ENCODE measurements around the gene RAB26. TPM values are rescaled to one million over a fixed set of nuclear protein-coding genes. Genes with fewer than 3 reads are reported as not detected.

The RAB26 gene
- total and polyA plus RNA-seq, 2 experiments from 2014 or later: 6.5 to 12.1 TPM

DNA sequence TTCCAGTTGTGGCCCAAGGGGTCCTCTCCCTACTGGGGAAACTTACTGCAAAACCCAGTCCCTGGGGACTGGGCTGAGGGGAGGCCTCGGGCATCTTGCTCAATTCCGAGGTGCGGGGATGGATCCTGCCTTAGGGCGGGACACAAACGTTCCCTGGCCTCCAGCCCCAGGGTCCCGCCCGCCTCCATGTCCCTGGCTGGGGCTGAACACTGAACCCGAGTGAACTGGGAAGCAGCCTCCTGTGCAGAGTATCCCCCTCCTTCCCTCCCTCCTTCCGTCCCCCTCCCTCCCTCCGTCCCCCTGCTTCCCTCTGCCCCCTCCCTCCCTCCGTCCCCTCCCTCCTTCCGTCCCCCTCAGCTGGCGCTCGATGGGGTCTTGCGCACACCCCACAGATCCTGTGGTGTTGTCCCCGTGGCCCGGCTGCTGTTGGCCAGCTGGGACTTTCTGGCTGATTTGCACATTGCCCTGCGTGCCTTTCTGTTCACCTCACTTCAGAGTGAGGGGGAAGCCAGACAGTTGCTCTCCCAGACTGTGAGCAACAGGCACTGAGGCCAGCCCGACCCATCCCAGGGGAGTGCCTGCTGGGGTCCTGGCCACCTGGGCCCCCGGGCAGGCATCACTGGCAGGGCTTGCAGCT is 12.6 kb downstream of the RAB26 start:
- Histone ChIP-seq H3K4me1 (ENCODE audit: low read depth) (peaks cover 13% of the 10 kb centered on the region), H3K4me3 (no peak overlapping the region), H3K36me3 (no peaks in the 10 kb centered on the region), H3K9me3 (ENCODE audit: low read depth) (no peaks in the 10 kb centered on the region), H3K27ac (no peak overlapping the region), H3K27me3 (no peaks in the 10 kb centered on the region)
- TF ChIP-seq, protein P1, sequence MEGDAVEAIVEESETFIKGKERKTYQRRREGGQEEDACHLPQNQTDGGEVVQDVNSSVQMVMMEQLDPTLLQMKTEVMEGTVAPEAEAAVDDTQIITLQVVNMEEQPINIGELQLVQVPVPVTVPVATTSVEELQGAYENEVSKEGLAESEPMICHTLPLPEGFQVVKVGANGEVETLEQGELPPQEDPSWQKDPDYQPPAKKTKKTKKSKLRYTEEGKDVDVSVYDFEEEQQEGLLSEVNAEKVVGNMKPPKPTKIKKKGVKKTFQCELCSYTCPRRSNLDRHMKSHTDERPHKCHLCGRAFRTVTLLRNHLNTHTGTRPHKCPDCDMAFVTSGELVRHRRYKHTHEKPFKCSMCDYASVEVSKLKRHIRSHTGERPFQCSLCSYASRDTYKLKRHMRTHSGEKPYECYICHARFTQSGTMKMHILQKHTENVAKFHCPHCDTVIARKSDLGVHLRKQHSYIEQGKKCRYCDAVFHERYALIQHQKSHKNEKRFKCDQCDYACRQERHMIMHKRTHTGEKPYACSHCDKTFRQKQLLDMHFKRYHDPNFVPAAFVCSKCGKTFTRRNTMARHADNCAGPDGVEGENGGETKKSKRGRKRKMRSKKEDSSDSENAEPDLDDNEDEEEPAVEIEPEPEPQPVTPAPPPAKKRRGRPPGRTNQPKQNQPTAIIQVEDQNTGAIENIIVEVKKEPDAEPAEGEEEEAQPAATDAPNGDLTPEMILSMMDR (IDR thresholded peaks at IDR 0.05; ENCODE audit: low read depth, low read length): no peak
- DNase-seq (ENCODE audit: low read depth in 1 of 2, low spot score in 1 of 2): peak in 1 of 2 donors; percentile 54

DNA sequence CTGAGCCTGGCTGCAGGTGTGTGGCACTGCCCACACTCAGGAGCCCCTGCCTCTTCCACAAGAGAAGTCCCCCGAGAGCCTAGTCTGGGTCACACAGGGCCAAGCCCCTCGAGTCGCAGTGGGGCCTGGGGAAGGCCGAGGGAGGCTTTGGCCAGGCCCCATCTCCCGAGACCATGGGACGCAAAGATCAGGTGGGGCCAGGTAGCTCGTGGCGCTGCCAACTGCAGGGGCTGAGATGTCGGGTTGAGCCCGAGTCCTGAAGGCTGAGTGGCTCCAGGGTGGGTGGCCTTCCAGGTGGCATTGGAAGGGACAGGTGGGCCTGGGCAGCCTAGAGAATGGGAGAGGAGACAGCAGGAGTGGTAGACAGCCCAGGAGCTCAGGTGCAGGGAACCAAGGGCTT is 13.5 kb downstream of the RAB26 start:
- no peaks in the 10 kb centered on the region for H3K27me3 ChIP-seq
- peaks cover 5% of the 10 kb centered on the region for H3K4me1 ChIP-seq (ENCODE audit: low read depth)
- no peaks in the 10 kb centered on the region for H3K9me3 ChIP-seq (ENCODE audit: low read depth)
- DNase-seq (ENCODE audit: low read depth in 1 of 2, low spot score in 1 of 2): no peak
- no peaks in the 10 kb centered on the region for H3K36me3 ChIP-seq
- no peak overlapping the region for H3K27ac ChIP-seq
- TF ChIP-seq, protein P1 (IDR thresholded peaks at IDR 0.05; ENCODE audit: low read depth, low read length): no peak
- H3K4me3 ChIP-seq: no peak overlapping the region

DNA sequence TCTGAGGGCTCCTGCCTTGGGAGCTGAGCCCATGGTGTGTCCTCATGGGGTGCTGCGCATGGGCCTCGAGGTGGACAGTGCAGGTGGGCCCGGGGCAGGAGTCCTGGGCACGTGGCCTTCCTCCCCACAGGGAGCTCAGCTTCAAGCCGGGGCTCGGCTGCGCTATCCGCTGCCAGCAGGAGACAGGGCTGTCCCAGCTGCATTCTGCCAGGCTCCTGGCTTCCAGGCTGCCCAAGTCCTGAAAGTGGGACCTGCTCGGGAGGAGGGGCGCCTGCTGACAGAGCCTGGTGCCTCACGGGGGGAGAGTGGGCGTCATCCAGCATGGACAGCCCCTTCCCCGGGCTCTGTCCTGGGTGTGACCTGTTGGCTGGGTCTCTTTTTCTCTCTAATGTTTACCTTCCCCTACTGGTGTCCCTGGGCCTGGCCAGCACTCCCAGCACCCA is 14.3 kb downstream of the RAB26 start:
- DNase-seq (ENCODE audit: low read depth in 1 of 2, low spot score in 1 of 2): no peak
- Histone ChIP-seq H3K27me3 (no peaks in the 10 kb centered on the region), H3K4me3 (no peak overlapping the region), H3K9me3 (ENCODE audit: low read depth) (no peaks in the 10 kb centered on the region), H3K27ac (no peak overlapping the region), H3K4me1 (ENCODE audit: low read depth) (no peaks in the 10 kb centered on the region), H3K36me3 (no peaks in the 10 kb centered on the region)
- TF ChIP-seq, protein P1 (IDR thresholded peaks at IDR 0.05; ENCODE audit: low read depth, low read length): no peak

DNA sequence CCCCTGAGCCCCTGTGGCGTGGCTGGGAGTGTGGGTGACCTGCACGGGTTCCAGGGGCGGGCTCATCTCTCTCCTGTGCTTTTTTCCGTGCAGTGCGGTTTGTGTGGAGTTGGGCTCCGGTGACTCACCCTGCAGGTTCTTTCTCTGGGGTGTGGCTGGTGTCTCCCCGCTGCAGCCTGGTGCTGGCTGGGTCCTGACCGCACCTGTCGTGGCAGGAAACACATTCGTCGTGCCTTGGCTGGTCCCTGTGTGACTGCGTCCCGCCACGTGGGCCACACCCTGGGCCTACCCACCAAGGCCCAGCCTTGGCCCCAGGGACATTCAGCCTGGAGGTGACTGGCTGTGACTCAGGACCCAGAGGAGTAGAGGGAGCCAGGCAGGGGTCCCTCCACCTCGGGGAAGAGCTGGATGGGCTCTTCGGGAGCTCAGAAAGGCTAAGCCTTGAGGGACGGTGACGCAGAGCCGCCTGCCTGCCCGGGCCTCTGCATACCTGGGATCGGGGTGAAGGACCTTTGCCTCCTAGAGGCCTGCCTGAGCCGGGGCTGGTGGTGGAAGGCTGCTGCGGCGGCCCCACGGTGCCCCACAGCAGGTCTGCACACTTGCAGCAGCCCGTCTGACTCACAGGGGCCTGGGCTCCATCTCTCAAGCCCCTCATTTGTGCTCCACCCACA is 14.9 kb downstream of the RAB26 start:
- no peak overlapping the region for H3K4me3 ChIP-seq
- no peaks in the 10 kb centered on the region for H3K36me3 ChIP-seq
- no peak for DNase-seq (ENCODE audit: low read depth in 1 of 2, low spot score in 1 of 2)
- TF ChIP-seq, protein P1 (IDR thresholded peaks at IDR 0.05; ENCODE audit: low read depth, low read length): no peak
- no peaks in the 10 kb centered on the region for H3K4me1 ChIP-seq (ENCODE audit: low read depth)
- H3K27ac ChIP-seq: no peak overlapping the region
- H3K27me3 ChIP-seq: no peaks in the 10 kb centered on the region
- H3K9me3 ChIP-seq (ENCODE audit: low read depth): no peaks in the 10 kb centered on the region

DNA sequence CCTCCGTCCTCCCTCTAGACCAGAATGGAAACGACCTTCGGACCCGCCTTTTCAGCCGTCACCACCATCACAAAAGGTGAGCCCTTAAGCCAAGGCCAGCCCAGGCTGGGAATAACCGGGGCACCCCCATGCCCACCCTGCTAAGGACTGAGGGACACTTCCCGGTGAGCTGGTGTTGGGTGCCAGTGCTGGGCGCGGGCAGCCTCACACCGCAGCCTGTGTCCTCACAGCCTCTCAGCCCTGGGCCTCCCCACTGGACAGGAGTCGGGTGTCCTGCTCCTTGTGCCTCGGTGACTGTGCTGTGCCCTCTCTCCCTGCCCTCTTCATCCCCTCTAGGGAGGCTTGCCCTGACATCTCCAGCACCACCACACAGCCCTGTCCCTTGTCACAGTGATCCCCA is 17.4 kb downstream of the RAB26 start:
- H3K27ac ChIP-seq: no peak overlapping the region
- H3K36me3 ChIP-seq: no peaks in the 10 kb centered on the region
- no peaks in the 10 kb centered on the region for H3K9me3 ChIP-seq (ENCODE audit: low read depth)
- H3K27me3 ChIP-seq: no peaks in the 10 kb centered on the region
- H3K4me3 ChIP-seq: no peak overlapping the region
- DNase-seq (ENCODE audit: low read depth in 1 of 2, low spot score in 1 of 2): no peak
- TF ChIP-seq, protein P1 (IDR thresholded peaks at IDR 0.05; ENCODE audit: low read depth, low read length): no peak
- no peaks in the 10 kb centered on the region for H3K4me1 ChIP-seq (ENCODE audit: low read depth)

All from cardiac muscle cell (in vitro differentiated cells and primary cell).